ENCODE data around the gene CXCR6.
A peak's percentile ranks its signal among the peaks of the same experiment; 100 is the strongest.

The CXCR6 gene

GRCh38 chr3:45943207-45943846, at the start of gene CXCR6:
Gene CXCR6, plus strand, starts transcription at chr3:45943464. Its CDS starts 3,018 bp downstream, at chr3:45946482.
- no peak for DNase-seq

GRCh38 chr3:45894015-45894414, 49.2 kb upstream of the CXCR6 start:
- DNase-seq = no peak

- no peak for DNase-seq
Observed at GRCh38 chr3:45895686-45896468, 47.4 kb upstream of the CXCR6 start.

- no peak for DNase-seq
Observed at GRCh38 chr3:45896956-45897355, 46.3 kb upstream of the CXCR6 start.

GRCh38 chr3:45904931-45905330, 38.3 kb upstream of the CXCR6 start:
- DNase-seq = no peak

GRCh38 chr3:45905755-45906154, 37.5 kb upstream of the CXCR6 start:
- no peak for DNase-seq

- DNase-seq = peak; percentile 51
Observed at GRCh38 chr3:45906681-45907407, 36.4 kb upstream of the CXCR6 start.

- DNase-seq = no peak
Observed at GRCh38 chr3:45907769-45908705, 35.2 kb upstream of the CXCR6 start.

GRCh38 chr3:45908761-45909160, 34.5 kb upstream of the CXCR6 start:
- DNase-seq = no peak

- no peak for DNase-seq
Observed at GRCh38 chr3:45909542-45909941, 33.7 kb upstream of the CXCR6 start.

GRCh38 chr3:45910892-45911291, 32.4 kb upstream of the CXCR6 start:
- no peak for DNase-seq

GRCh38 chr3:45911511-45912226, 31.6 kb upstream of the CXCR6 start:
- DNase-seq = no peak

GRCh38 chr3:45912435-45912834, 30.8 kb upstream of the CXCR6 start:
- DNase-seq = no peak

GRCh38 chr3:45914362-45915058, 28.8 kb upstream of the CXCR6 start:
- DNase-seq = no peak

- peak; percentile 41 for DNase-seq
Observed at GRCh38 chr3:45915059-45915439, 28.2 kb upstream of the CXCR6 start.

GRCh38 chr3:45915518-45916231, 27.6 kb upstream of the CXCR6 start:
- DNase-seq = peak; percentile 93

- DNase-seq = no peak
Observed at GRCh38 chr3:45917146-45917898, 25.9 kb upstream of the CXCR6 start.

GRCh38 chr3:45921158-45922038, 21.9 kb upstream of the CXCR6 start:
- DNase-seq = no peak

GRCh38 chr3:45922039-45922326, 21.3 kb upstream of the CXCR6 start:
- no peak for DNase-seq
